GF-D8 (cell line): ENCODE data around the gene PEMT.

Experiments
- DNase-seq: peaks from one replicate; lab custom pipeline; 2025; lab: John Stamatoyannopoulos, UW

The PEMT gene

GRCh38 chr17:17570798-17571716 lies 20.5 kb downstream of the PEMT start:
- DNase-seq = no peak

- no peak for DNase-seq
Measured at GRCh38 chr17:17570140-17570797, 21.2 kb downstream of the PEMT start.

- DNase-seq = no peak
Measured at GRCh38 chr17:17569691-17570090, 21.8 kb downstream of the PEMT start.

- DNase-seq = no peak
Measured at GRCh38 chr17:17568772-17569195, 22.7 kb downstream of the PEMT start.

- no peak for DNase-seq
Measured at GRCh38 chr17:17567631-17568030, 23.9 kb downstream of the PEMT start.

- no peak for DNase-seq
Measured at GRCh38 chr17:17566896-17567513, 24.5 kb downstream of the PEMT start.

GRCh38 chr17:17565471-17566339 lies 25.8 kb downstream of the PEMT start:
- DNase-seq = no peak

- no peak for DNase-seq
Measured at GRCh38 chr17:17564896-17565295, 26.6 kb downstream of the PEMT start.

GRCh38 chr17:17564323-17564722 lies 27.2 kb downstream of the PEMT start:
- DNase-seq = no peak

- no peak for DNase-seq
Measured at GRCh38 chr17:17563530-17563929, 28.0 kb downstream of the PEMT start.

GRCh38 chr17:17562146-17562511 lies 29.4 kb downstream of the PEMT start:
- no peak for DNase-seq

- no peak for DNase-seq
Measured at GRCh38 chr17:17561408-17562145, 29.9 kb downstream of the PEMT start.

GRCh38 chr17:17560975-17561374 lies 30.5 kb downstream of the PEMT start:
- DNase-seq = no peak

GRCh38 chr17:17560167-17560566 lies 31.3 kb downstream of the PEMT start:
- DNase-seq = no peak

- DNase-seq = no peak
Measured at GRCh38 chr17:17559164-17559563, 32.3 kb downstream of the PEMT start.

- DNase-seq = no peak
Measured at GRCh38 chr17:17558431-17558830, 33.1 kb downstream of the PEMT start.

GRCh38 chr17:17557796-17558195 lies 33.7 kb downstream of the PEMT start:
- no peak for DNase-seq

- no peak for DNase-seq
Measured at GRCh38 chr17:17556671-17557070, 34.8 kb downstream of the PEMT start.

- no peak for DNase-seq
Measured at GRCh38 chr17:17555906-17556305, 35.6 kb downstream of the PEMT start.

GRCh38 chr17:17555151-17555550 lies 36.4 kb downstream of the PEMT start:
- no peak for DNase-seq

- DNase-seq = no peak
Measured at GRCh38 chr17:17554266-17554665, 37.2 kb downstream of the PEMT start.
